ENCODE measurements around the gene ADGRL1. TPM values are rescaled to one million over a fixed set of nuclear protein-coding genes. Genes with fewer than 3 reads are reported as not detected.
A peak's percentile ranks its signal among the peaks of the same experiment; 100 is the strongest.

ADGRL1 gene
- total and polyA plus RNA-seq, 7 donors: 3.0 to 37.5 (median 12.5) TPM

- intact Hi-C loops (cut with DNase I): no loop called here
- DNase-seq: no peak
- 94 to 95% methylated on average over 47 of the region's 47 CpGs for whole genome bisulfite sequencing, 2 donors
- Histone ChIP-seq H3K4me1 (peaks cover 0 to 36% (median 33%) of the 10 kb centered on the region in 4 donors), H3K27ac (peak overlapping the region; percentile 73 to 79 (median 76)), H3K9me3 (no peaks in the 10 kb centered on the region), H3K27me3 (no peaks in the 10 kb centered on the region), H3K36me3 (peaks cover 12 to 50% (median 22%) of the 10 kb centered on the region in 4 donors), H3K4me3 (no peak overlapping the region)
- no peak for TF ChIP-seq EP300 (IDR thresholded peaks at IDR 0.05)
- no peak for TF ChIP-seq CTCF (IDR thresholded peaks at IDR 0.05)
- no peak for TF ChIP-seq POLR2AphosphoS5 (IDR thresholded peaks at IDR 0.05)
- TF ChIP-seq POLR2A (IDR thresholded peaks at IDR 0.05): no peak
Measured at GRCh38 chr19:14150770-14151661, 55.0 kb downstream of the ADGRL1 start.

GRCh38 chr19:14150041-14150769 is 55.8 kb downstream of the ADGRL1 start:
- Histone ChIP-seq H3K36me3 (peaks cover 4 to 42% (median 16%) of the 10 kb centered on the region in 4 donors), H3K27me3 (no peaks in the 10 kb centered on the region), H3K9me3 (no peaks in the 10 kb centered on the region), H3K27ac (peak overlapping the region; percentile 73 to 79 (median 76)), H3K4me1 (peaks cover 0 to 36% (median 33%) of the 10 kb centered on the region in 4 donors), H3K4me3 (peak overlapping the region in 3 of 4 donors; percentile 11 to 27 (median 18))
- DNase-seq: no peak
- 60 to 78% methylated on average over 10 of the region's 10 CpGs for WGBS, 2 donors
- intact Hi-C loops (cut with DNase I): no loop called here
- TF ChIP-seq CTCF (IDR thresholded peaks at IDR 0.05) (peak in 1 of 4 experiments; percentile 10), EP300 (IDR thresholded peaks at IDR 0.05) (no peak)

- intact Hi-C loops (cut with DNase I): loop anchor here (2.0 to 5.0 kb wide), 3 partner anchors 57 to 199 kb away; partner anchors contain the start of gene ADGRL1
- TF ChIP-seq POLR2AphosphoS5 (IDR thresholded peaks at IDR 0.05) (peak in 2 of 4 donors; percentile 4 to 11), CTCF (IDR thresholded peaks at IDR 0.05) (no peak), POLR2A (IDR thresholded peaks at IDR 0.05) (no peak)
- peak overlapping the region in 3 of 4 donors; percentile 11 to 27 (median 18) for H3K4me3 ChIP-seq
- 3 to 4% methylated on average over 21 of the region's 21 CpGs for WGBS, 2 donors
- H3K4me1 ChIP-seq: peaks cover 0 to 36% (median 33%) of the 10 kb centered on the region in 4 donors
- H3K27ac ChIP-seq: peak overlapping the region; percentile 73 to 79 (median 76)
- H3K9me3 ChIP-seq: no peaks in the 10 kb centered on the region
- DNase-seq: peak; percentile 96
- peaks cover 4 to 35% (median 11%) of the 10 kb centered on the region in 4 donors for H3K36me3 ChIP-seq
- H3K27me3 ChIP-seq: no peaks in the 10 kb centered on the region
Measured at GRCh38 chr19:14149509-14149994, 56.4 kb downstream of the ADGRL1 start.

- intact Hi-C loops (cut with DNase I): loop anchor here (2.0 to 5.0 kb wide), 3 partner anchors 58 to 200 kb away; partner anchors contain the start of gene ADGRL1
- WGBS, 2 donors: 68 to 71% methylated on average over 13 of the region's 13 CpGs
Measured at GRCh38 chr19:14148751-14149410, 57.1 kb downstream of the ADGRL1 start.

More at GRCh38 chr19:14148751-14149410, 57.1 kb downstream of the ADGRL1 start:
- TF ChIP-seq EP300 (IDR thresholded peaks at IDR 0.05) (no peak), POLR2A (IDR thresholded peaks at IDR 0.05) (no peak), POLR2AphosphoS5 (IDR thresholded peaks at IDR 0.05) (no peak), CTCF (IDR thresholded peaks at IDR 0.05) (no peak)
- Histone ChIP-seq H3K27me3 (no peaks in the 10 kb centered on the region), H3K27ac (peak overlapping the region; percentile 73 to 79 (median 76)), H3K9me3 (no peaks in the 10 kb centered on the region), H3K4me1 (peaks cover 0 to 36% (median 33%) of the 10 kb centered on the region in 4 donors), H3K4me3 (peak overlapping the region in 3 of 4 donors; percentile 11 to 27 (median 18)), H3K36me3 (peaks cover 0 to 28% (median 9%) of the 10 kb centered on the region in 4 donors)
- no peak for DNase-seq
